Cardiac fibroblast (primary cell): ENCODE measurements around the gene RBM39.
"Not testable (repeated sequence)": the region's sequence is repeated elsewhere in the genome, so short reads cannot be mapped to it uniquely, and the experiment has no call there.

ENCODE experiments used
- DNase-seq, 2 donors: peaks; one replicate each; pipeline versions ENCODE4 v3.0.0 to v3.0.0-alpha.2; 2010; ENCODE audit warnings: low read depth in 2 of 2
- H3K4me3 ChIP-seq, 2 donors: replicated peaks in 1 of 2; 1 replicate in 1 of 2; 2 replicates in 1 of 2; pipeline ENCODE4 v1.5.1; 2011; ENCODE audit warnings: low read depth in 2 of 2, low read length in 2 of 2, mild to moderate bottlenecking in 2 of 2, moderate library complexity in 1 of 2
- TF ChIP-seq, protein P1 (sequence below): IDR thresholded peaks from one replicate; pipeline ENCODE4 v1.5.1; 2011; ENCODE audit warnings: low read depth, mild to moderate bottlenecking, low read length, inconsistent platforms

Gene RBM39

DNA sequence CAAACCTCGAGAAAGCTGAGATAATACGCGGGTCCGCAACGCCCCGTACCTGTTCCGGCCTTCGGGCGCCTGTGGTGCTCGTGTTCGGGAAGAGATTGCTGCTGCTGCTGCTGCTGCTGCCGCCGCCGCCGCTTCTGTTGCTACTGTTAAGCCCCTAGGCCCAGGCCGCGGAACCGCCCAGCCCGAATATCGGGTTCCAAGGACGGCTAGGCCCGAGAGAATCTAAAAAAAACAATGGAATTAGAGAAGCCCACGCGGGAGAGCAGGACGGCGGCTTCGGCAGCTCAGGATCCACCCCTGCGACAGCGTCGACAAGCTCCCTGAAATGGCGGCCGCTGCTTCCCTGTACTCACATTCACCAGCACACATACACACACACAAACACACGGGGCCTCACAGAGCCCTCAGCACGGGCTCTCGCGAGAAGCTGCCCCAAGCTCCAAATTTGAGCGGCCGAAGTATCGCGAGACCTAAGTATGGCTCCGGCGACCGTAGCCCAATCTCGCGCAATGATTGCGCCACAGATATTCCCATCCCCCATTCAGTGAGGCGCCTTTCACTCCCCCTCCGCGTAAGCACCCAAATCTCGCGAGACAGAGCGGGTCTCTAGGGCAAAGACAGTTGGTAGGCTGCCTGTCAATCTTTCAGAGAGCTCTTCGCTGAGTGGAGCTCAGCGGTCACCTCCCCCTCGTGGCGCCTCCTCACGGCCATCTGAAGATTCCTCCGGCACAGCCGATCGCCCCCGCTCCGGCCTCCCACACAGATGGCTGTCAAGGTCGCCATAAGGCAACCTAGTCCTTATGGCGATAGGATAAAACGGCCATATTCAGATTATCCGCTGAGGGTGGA lies at the start of gene RBM39:
TSS of gene RBM39 (minus strand) at position 369 of the 849 bp plus-strand sequence. CDS start 1,386 bp downstream, outside the sequence.
- TF ChIP-seq, protein P1, sequence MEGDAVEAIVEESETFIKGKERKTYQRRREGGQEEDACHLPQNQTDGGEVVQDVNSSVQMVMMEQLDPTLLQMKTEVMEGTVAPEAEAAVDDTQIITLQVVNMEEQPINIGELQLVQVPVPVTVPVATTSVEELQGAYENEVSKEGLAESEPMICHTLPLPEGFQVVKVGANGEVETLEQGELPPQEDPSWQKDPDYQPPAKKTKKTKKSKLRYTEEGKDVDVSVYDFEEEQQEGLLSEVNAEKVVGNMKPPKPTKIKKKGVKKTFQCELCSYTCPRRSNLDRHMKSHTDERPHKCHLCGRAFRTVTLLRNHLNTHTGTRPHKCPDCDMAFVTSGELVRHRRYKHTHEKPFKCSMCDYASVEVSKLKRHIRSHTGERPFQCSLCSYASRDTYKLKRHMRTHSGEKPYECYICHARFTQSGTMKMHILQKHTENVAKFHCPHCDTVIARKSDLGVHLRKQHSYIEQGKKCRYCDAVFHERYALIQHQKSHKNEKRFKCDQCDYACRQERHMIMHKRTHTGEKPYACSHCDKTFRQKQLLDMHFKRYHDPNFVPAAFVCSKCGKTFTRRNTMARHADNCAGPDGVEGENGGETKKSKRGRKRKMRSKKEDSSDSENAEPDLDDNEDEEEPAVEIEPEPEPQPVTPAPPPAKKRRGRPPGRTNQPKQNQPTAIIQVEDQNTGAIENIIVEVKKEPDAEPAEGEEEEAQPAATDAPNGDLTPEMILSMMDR = peak; percentile 48
- peak; percentile 100 for DNase-seq

DNA sequence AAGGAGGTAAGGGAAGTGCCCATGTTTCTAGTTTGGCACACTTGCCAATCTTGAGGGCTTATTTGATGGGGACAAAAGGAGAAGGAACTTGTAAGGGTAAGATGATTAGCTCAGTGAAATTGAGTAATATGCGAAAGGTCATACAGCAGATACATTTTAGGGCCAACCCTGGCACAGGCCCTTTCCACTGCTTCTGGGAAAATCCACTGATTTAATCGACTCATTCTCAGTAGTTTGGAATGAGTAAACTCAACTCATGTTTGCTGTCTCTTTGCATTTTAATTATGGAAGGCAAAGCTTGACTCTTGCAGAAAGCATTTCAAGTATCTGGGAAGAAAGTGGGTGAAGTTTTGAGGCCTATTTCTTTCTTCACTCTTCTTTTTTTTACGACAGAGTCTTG lies 49.8 kb upstream of the RBM39 start:
- TF ChIP-seq, protein P1 = no peak
- no peak overlapping the region for H3K4me3 ChIP-seq
- DNase-seq = peak; percentile 67 to 70

More for the DNA sequence above, at the start of gene RBM39:
- H3K4me3 ChIP-seq = peak within 1 kb of the TSS; percentile 86 to 91

DNA sequence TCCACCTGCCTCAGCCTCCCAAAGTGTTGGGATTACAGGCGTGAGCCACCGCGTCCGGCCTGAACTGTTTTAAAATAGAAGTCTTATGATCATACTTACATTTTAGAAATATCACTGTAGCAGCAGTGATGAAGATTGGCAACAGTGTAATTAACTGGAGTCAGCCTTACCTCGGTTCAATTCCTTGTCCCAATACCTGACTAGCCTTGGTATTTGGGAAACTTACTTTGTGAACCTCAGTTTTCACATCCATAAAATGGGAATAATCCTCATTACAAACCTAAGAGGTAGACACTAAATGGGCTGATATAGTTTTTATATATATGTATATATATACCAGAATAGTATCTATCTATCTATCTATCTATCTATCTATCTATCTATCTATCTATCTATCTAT lies 49.0 kb upstream of the RBM39 start:
- TF ChIP-seq, protein P1 = no peak
- DNase-seq = no peak
- no peak overlapping the region for H3K4me3 ChIP-seq

DNA sequence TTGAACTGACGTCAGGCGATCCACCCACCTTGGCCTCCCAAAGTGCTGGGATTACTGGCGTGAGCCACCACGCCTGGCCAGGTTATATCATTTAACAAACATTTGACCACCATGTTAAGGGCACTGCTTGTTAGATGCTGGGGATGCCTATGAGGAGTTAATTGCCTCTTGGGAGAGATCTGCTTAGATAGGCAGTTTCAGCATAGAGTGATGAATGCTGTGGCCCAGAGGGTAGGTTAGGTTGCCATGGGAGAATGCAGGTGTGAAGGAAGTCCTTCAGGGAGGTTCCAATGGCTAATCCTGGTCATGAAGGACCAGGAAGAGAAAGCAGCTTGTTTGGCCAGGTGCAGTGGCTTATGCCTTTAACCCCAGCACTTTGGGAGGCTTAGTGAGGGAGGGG lies 46.7 kb upstream of the RBM39 start:
- no peak overlapping the region for H3K4me3 ChIP-seq
- no peak for DNase-seq
- TF ChIP-seq, protein P1 = no peak

DNA sequence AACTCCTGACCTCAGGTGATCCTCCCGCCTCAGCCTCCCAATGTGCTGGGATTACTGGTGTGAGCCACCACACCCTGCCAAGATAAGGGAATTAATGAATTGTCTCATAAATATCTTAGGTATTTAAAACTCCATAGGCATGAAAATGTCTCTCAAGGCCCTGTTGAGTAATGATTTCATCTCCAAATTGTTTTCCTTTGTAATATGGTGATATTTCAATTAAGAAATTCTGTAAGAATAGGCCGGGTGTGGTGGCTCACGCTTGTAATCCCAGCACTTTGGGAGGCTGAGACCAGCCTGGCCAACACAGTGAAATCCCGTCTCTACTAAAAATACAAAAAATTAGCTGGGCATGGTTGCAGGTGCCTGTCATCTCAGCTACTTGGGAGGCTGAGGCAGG lies 43.5 kb upstream of the RBM39 start:
- not testable (repeated sequence) for DNase-seq

DNA sequence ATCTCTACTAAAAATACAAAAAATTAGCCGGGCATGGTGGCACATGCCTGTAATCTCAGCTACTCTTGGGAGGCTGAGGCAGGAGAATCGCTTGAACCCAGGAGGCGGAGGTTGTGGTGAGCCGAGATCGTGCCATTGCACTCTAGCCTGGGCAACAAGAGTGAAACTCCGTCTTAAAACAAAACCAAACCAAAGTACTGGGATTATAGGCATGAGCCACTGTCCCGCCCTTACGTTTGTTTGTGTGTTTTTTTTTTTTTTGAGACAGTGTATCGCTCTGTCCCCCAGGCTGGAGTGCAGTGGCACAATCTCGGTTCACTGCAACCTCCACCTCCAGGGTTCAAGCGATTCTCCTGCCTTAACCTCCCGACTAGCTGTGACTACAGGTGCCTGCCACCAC lies 41.8 kb upstream of the RBM39 start:
- DNase-seq, H3K4me3 ChIP-seq: not testable (repeated sequence)

More for the DNA sequence above, 43.5 kb upstream of the RBM39 start:
- H3K4me3 ChIP-seq = not testable (repeated sequence)

DNA sequence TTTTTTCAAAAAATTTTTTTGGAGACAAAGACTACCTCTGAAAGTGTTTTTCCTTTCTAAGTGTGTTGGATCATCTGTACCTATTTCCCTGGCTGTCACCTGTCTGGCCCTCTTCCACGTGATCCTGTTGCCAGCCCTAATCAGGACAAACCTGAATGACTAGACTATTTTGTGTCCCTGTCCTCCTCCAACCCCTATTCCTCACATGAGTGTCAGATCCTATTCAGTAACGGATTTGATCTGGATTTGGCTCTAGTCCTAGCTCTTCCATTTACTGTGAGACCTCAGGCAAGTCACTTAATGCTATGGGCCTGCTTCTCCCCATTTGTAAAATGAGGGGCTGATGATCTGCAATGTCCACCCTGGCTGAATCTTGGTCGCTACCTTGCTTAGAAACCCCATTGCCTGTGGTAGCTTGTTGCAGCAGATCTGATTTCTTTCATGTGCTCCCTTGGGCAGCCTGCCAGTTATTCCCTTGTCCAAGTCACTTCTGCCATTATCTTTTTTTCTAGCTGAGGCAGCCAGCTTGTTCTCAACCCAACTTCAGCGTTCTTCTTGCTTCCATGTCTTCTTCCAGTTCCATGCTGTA lies 34.5 kb upstream of the RBM39 start:
- TF ChIP-seq, protein P1 = no peak
- DNase-seq = peak; percentile 54 to 79
- no peak overlapping the region for H3K4me3 ChIP-seq
